Tibial artery (tissue), 4 donors: Measurements from ENCODE around the gene TMCC2.
"Not testable (repeated sequence)": the region's sequence is repeated elsewhere in the genome, so short reads cannot be mapped to it uniquely, and the experiment has no call there.

Source experiments
- DNase-seq, 2 donors: peaks; one replicate each; pipeline ENCODE4 v3.0.0-alpha.2; 2019
- H3K27ac ChIP-seq, 2 donors: fragments of 200-600 bp; sonication (generic) in 1 of 2; 1 replicate in 1 of 2; 2 replicates in 1 of 2; pipeline ENCODE4 v1.5.1; 2018 to 2019; ENCODE audit warnings: mild to moderate bottlenecking in 1 of 2
- H3K27me3 ChIP-seq, 2 donors: fragments of 200-600 bp; sonication (generic) in 1 of 2; one replicate each; pipeline versions ENCODE4 v1.5.1 to v1.6.0; 2016 to 2019
- H3K36me3 ChIP-seq, 3 donors: fragments of 200-600 bp; sonication (generic) in 2 of 3; one replicate each; pipeline ENCODE4 v1.5.1; 2016 to 2019; ENCODE audit warnings: mild to moderate bottlenecking in 2 of 3
- H3K4me1 ChIP-seq, 4 donors: fragments of 200-600 bp; sonication (generic) in 2 of 4; 1 replicate in 3 of 4; 2 replicates in 1 of 4; pipeline ENCODE4 v1.5.1; 2016 to 2019
- H3K4me3 ChIP-seq, 2 donors: fragments of 200-600 bp; sonication (generic) in 1 of 2; 1 replicate in 1 of 2; 2 replicates in 1 of 2; pipeline ENCODE4 v1.5.1; 2018 to 2019; ENCODE audit warnings: mild to moderate bottlenecking in 2 of 2
- H3K9me3 ChIP-seq, 3 donors: fragments of 200-600 bp; sonication (generic) in 1 of 3; one replicate each; pipeline ENCODE4 v1.5.1; 2016 to 2019
- CTCF ChIP-seq, 2 experiments: fragments of 200-600 bp in 1 of 2; fragments of 450-650 bp in 1 of 2; IDR thresholded peaks; one replicate each; pipeline ENCODE4 v1.5.1; 2017 to 2019; ENCODE audit warnings: antibody characterized with exemption in 2 of 2, mild to moderate bottlenecking in 1 of 2, moderate library complexity in 1 of 2
- intact Hi-C: fragments of 100-400 bp; cut with DNase I; formaldehyde crosslinking; loops from one replicate; pipeline ENCODE4 v1.15.0; 2023; ENCODE audit warnings: low total_unique reads

Gene TMCC2

GRCh38 chr1:205274041-205274691 lies 46.4 kb downstream of the TMCC2 start:
- DNase-seq = no peak
- no peak overlapping the region for H3K27ac ChIP-seq
- no peaks in the 10 kb centered on the region for H3K27me3 ChIP-seq
- intact Hi-C loops = loop anchor here (2.0 kb wide), 1 partner anchor 53 kb away; no protein-coding TSS in a partner anchor
- no peak for TF ChIP-seq CTCF (IDR thresholded peaks at IDR 0.05)
- peaks cover 0 to 11% (median 4%) of the 10 kb centered on the region in 4 donors for H3K4me1 ChIP-seq
- H3K36me3 ChIP-seq = peaks cover 11 to 34% (median 17%) of the 10 kb centered on the region in 3 donors
- no peak overlapping the region for H3K4me3 ChIP-seq
- no peaks in the 10 kb centered on the region for H3K9me3 ChIP-seq

DNA sequence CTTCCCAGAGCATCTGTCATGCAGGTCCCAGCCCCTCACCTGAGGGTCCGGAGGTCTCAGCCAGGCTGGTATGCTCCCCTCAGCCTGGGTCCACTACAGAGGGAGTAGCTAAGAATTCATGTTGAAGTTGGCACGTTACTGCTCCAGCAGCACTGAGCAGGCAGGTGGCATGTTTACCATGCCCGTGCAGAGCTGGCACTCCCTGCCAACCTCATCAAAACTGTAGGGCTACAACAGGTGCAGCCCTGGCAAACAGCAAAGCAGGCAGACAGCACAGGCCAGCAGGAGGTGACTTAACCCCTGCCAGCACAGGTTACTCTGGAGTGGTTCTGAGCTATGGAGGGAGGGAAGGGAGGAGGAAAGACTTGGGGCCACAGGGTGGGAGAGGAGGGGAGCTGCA lies 47.4 kb downstream of the TMCC2 start:
- Histone ChIP-seq H3K9me3 (no peaks in the 10 kb centered on the region), H3K4me3 (no peak overlapping the region), H3K27ac (no peak overlapping the region), H3K4me1 (peaks cover 0 to 11% (median 4%) of the 10 kb centered on the region in 4 donors), H3K27me3 (no peaks in the 10 kb centered on the region), H3K36me3 (peaks cover 8 to 25% (median 11%) of the 10 kb centered on the region in 3 donors)
- no peak for DNase-seq
- TF ChIP-seq CTCF (IDR thresholded peaks at IDR 0.05) = no peak
- intact Hi-C loops = loop anchor here (2.0 kb wide), 1 partner anchor 52 kb away; no protein-coding TSS in a partner anchor

- Histone ChIP-seq H3K4me1 (peaks cover 0 to 3% (median 2%) of the 10 kb centered on the region in 4 donors), H3K4me3 (no peak overlapping the region), H3K9me3 (no peaks in the 10 kb centered on the region), H3K27ac (no peak overlapping the region), H3K27me3 (no peaks in the 10 kb centered on the region), H3K36me3 (peaks cover 8 to 16% (median 11%) of the 10 kb centered on the region in 3 donors)
- intact Hi-C loops = loop anchor here (2.0 kb wide), 1 partner anchor 51 kb away; no protein-coding TSS in a partner anchor
- TF ChIP-seq CTCF (IDR thresholded peaks at IDR 0.05) = no peak
- DNase-seq = no peak
Observed at GRCh38 chr1:205275916-205276688, 48.4 kb downstream of the TMCC2 start.

DNA sequence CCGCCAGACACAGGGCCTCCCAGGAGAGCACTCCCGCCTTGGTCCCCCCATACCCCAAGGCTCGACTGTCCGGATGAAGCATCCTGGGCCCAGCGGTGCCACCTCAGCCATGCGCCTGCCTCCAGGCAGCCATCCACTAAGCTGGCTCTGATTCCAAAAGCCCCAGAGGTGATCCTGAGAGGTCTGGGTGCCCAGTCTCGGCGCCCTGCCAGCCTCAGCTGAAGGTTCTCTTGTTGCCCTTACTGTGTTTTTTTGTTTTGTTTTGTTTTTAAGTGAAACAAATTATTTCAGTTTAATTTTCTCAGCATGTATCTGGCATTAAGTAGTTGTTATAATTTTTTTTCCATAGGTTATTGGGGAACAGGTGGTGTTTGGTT lies 48.9 kb downstream of the TMCC2 start:
- H3K27me3 ChIP-seq = no peaks in the 10 kb centered on the region
- intact Hi-C loops = no loop called here
- no peak overlapping the region for H3K27ac ChIP-seq
- H3K4me1 ChIP-seq = no peaks in the 10 kb centered on the region
- no peak for TF ChIP-seq CTCF (IDR thresholded peaks at IDR 0.05)
- no peaks in the 10 kb centered on the region for H3K9me3 ChIP-seq
- DNase-seq = no peak
- no peak overlapping the region for H3K4me3 ChIP-seq
- peaks cover 4 to 10% (median 9%) of the 10 kb centered on the region in 3 donors for H3K36me3 ChIP-seq

DNA sequence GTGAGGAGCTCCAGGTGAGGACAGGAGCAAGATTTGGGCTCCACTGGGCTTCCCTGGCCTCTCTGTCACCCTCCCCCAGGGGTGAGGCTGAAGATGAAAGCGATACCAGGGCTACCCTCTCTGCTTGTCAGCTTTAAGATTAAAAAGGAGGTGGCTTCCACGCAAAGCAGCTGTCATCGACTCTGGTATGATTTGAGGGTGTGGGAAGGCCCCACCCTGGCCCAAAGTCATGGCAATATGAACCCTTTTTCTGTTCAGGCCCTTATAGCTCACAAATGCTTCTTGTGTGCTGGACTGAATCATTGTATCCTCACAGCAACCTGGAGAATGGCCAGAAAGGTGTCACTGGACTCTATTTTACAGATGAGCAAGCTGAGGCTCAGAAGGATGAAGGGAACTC lies 52.2 kb downstream of the TMCC2 start:
- no peak overlapping the region for H3K27ac ChIP-seq

GRCh38 chr1:205280666-205281395 lies 53.1 kb downstream of the TMCC2 start:
- intact Hi-C loops, H3K4me3 ChIP-seq, H3K27me3 ChIP-seq, DNase-seq, H3K36me3 ChIP-seq, H3K27ac ChIP-seq, H3K9me3 ChIP-seq: not testable (repeated sequence)
- peaks cover 0 to 14% (median 6%) of the 10 kb centered on the region in 4 donors for H3K4me1 ChIP-seq

More for the DNA sequence above, 52.2 kb downstream of the TMCC2 start:
- intact Hi-C loops = no loop called here
- no peak overlapping the region for H3K4me3 ChIP-seq
- no peak for TF ChIP-seq CTCF (IDR thresholded peaks at IDR 0.05)
- H3K9me3 ChIP-seq = no peaks in the 10 kb centered on the region
- no peak for DNase-seq
- H3K36me3 ChIP-seq = no peaks in the 10 kb centered on the region
- H3K4me1 ChIP-seq = peaks cover 0 to 10% (median 3%) of the 10 kb centered on the region in 4 donors
- H3K27me3 ChIP-seq = no peaks in the 10 kb centered on the region
